ENCODE measurements around the gene DKK2.

The DKK2 gene

DNA sequence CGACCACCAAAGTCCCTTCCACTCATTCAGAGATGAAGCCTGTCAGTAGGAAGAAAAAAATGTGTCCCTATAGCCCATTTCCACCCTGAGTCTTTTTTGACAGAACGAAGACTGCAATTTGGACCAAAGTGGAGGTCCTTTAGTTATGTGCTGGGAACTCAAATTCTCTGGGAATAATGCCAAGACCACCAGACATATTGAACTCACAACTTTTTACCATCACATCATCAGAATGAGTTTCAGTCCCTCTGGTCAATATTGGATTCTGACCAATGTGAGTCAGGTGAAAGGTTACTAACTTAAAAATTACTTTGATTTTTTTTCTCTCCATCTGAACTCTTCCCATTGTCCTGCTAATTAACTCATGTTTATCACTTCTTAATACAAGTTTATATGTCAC lies 128.9 kb downstream of the DKK2 start:
- DNase-seq, result no peak

GRCh38 chr4:106906728-106907127 lies 129.4 kb downstream of the DKK2 start:
- no peak for DNase-seq

DNA sequence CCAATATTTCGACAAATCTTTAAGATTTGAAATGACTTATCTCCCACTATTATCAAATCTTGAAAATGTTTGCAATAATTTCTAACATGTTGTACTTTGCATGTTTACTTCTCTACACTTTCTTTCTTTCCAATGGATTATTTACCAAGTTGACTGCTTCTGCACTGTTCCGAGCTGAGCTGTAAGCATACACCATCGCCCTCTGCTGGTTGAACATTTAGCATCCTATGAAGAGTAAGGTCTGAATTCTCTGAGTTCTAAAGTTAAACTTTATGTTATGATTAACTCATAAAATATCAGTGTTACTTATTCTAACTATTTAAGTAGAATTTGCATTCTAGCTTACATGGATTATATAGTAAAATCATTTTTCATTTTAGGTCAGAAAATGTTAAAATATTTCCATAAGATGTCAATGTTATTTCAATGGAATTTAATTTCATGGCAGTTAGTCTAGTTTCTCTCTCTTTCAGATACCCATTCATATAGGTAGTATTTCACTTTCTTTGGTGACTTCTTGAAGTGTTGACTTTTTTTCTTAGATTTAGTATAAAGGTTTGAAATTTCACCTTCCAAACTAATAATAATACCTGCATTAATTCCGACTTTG lies 137.4 kb downstream of the DKK2 start:
- peak; percentile 46 for DNase-seq

DNA sequence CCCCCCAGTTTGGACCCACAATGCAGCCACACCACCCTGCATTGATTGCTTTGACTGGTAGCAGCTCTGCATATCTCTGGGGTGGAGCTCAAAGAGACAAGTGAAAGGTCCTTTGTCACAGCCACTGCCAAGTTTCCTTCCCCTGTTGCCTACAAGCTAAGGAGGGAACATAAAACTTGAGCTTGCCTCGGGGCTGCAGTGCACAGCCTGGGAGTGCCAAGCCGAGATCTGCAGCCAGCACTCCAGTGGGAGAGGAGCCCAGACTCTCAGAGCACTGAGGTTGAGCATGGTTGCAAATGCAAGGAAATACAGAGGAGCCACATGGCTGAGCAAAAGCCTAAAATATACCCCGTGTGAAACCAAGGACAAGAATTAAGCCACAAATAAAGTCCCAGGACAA lies 142.2 kb downstream of the DKK2 start:
- DNase-seq, result no peak

DNA sequence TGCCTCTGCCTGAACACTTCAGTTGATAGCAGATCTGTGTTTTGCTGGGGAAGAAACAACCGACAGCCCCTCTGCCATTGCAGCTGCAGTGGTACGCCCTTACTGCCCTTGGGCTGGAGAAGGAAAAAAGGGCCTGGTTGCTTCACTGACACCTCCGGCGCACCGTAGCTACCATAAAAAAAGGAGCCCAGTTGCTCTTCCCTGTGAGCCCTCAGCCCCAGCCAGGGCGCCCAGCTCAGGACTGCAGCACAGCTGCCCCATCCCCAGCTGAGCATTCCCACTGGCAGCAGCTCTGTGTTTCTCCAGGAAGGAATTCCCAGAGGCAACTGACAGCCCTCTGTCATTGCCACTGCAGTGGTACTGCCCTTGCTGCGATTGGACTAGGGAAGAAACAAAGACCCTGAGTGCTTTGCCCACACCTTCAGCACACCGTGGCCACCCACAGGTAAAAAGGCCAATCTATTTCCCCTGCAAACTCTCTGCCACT lies 142.7 kb downstream of the DKK2 start:
- no peak for DNase-seq

DNA sequence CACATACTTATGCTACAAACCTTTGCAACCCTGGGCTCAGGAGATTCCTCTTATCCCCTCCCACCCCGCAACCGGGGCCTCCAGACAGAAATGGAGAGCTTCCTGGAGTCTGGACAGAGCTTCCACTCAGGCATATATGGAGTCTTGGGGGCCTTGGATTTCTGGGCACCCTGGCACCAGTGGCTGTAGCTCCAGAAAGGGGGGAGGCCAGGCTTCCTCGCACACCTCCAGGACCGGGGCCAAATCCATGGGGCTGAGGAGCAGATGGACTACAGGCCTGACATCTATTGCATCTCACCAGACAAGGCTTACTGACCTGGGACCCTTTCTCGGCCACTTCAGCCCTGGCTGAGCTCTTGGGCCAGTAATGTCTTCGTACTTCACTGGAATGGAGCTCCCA lies 143.3 kb downstream of the DKK2 start:
- no peak for DNase-seq

DNA sequence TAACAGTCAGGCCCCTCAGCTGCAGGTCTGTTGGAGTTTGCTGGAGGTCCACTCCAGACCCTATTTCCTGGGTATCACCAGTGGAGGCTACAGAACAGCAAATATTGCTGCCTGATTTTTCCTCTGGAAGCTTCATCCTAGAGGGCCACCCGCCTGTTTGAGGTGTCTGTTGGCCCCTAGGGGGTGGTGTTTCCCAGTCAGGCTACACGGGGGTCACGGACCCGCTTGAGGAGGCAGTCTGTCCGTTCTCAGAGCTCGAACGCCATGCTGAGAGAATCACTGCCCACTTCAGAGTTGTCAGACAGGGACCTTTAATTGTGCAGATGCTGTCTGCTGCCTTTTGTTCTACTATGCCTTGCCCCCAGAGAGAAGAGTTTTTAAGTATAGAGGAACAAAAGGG lies 160.8 kb downstream of the DKK2 start:
- no peak for DNase-seq
